ENCODE measurements around the gene CFAP157.
A peak's percentile ranks its signal among the peaks of the same experiment; 100 is the strongest.
"Not testable (repeated sequence)": the region's sequence is repeated elsewhere in the genome, so short reads cannot be mapped to it uniquely, and the experiment has no call there.

CFAP157 gene

DNA sequence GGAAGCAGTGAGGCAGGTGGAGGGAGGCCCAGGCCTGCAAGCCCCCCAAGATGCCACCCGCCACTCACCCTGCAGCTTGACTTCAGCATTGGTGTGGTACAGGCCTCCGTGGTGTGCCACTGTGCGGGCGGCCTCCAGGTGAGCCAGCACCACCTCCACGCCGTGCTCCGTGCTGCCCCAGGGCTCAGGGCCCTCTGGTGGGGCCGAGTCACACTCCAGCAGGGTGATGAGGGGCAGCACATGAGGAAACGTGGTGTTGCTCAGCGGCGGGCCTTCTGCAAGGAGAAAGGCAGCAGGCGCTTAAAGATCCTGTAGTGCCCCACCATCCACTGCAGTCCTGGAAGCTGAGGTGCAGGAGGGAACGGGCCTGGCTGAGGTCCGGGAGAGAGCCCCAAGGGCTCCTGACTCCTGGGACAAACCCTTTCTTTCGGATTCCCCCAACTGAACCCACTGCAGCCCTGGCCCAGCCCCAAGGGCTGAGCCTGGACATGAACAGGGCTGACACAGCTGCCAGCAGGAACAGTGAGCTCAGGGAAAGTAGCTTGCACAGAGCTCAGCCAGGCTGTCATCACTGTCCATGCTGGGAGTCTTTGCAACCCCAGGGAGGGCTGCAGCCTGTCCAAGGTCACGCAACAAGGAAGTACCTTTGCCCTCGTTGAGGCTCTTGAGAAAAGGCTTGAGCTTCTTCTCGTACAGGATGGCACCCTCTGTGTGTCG, 33.0 kb downstream of the CFAP157 start:
- DNase-seq = no peak

DNA sequence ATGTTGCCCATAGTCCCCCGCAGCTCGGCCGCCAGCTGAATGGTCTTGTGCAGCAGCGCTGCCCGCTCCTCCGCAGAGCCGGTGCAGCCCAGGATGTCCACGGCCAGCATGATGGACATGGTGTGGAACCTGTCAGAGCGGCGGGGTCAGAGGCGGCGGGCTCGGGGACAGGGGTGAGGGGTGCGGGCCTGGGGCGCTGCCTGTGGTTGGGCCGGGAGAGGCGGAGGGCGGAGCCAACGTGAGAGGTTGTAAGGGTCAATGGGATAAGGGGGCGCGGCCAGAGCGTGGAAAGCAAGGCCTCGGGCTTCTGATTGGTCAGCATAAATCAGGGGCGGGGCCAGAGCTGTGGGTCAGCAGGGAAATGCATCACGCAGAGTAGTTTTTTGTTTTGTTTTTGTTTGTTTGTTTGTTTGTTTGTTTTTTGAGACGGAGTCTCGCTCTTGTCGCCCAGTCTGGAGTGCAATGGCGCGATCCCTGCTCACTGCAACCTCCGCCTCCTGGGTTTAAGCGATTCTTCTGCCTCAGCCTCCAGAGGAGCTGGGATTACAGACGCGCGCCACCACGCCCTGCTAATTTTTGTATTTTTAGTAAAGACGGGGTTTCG, 35.1 kb downstream of the CFAP157 start:
- DNase-seq = no peak

DNA sequence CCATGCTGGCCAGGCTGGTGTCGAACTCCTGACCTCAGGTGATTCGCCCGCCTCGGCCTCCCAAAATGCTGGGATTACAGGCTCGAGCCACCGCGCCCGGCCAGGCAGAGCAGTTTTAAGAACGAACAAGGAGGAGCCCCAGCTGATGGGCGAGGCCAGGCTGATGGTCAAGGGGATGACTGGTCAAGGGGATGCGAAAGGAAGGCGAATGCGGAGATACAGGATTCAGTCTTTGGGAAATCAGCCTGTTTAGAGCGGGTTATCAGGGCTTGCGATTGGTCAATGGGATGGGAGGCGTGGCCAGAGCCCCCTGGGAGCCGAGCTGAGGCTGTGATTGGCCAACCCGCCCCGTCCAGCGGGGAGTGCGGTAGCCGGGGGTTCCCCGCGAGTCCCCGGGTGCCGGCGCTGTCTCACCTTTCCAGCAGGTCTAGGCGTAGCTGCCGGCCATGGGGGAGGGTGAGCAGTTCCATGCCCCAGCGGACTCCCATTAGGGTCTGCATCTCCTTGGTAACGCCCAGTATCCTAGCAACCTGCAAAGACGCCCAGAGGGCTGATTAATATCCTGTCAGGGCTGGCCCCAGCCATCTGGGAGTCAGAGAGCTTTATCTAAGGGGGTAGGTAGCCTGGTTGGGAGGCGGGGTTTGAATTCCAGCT, 35.8 kb downstream of the CFAP157 start:
- DNase-seq = no peak

DNA sequence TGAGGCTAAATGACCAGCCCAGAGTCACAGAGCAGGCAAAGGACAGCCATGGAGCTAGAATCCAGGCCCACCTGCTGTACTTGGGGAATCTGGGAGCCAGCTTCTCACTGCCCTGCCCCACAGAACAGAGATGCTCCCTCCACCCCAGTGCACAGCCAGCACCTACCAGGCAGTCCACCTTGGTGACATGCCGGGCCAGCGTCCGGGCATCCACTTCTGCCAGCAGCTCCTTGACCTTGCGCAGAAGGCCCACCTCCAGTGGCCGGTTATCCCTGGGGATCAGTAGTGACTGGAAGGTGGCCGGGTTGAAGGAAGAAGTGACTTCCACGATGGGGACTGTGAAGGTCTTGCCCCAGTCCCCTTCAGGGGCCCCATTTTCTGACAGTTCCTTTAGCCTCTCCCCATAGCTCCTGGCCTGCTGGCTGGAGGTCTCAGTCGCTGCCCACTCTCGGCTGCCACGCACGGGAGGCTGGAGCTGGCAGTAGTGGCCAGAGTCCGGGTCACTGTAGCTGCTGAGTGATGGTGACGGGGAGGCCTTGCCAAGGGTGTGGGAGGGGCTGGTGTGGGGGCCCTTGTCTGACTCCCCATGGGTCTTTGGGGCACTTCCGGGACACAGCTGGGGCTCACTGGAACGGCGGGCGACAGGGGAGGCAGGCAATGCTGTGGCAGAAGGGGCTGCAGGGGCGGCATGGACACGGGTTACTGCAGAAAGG, 37.8 kb downstream of the CFAP157 start:
- DNase-seq = no peak

DNA sequence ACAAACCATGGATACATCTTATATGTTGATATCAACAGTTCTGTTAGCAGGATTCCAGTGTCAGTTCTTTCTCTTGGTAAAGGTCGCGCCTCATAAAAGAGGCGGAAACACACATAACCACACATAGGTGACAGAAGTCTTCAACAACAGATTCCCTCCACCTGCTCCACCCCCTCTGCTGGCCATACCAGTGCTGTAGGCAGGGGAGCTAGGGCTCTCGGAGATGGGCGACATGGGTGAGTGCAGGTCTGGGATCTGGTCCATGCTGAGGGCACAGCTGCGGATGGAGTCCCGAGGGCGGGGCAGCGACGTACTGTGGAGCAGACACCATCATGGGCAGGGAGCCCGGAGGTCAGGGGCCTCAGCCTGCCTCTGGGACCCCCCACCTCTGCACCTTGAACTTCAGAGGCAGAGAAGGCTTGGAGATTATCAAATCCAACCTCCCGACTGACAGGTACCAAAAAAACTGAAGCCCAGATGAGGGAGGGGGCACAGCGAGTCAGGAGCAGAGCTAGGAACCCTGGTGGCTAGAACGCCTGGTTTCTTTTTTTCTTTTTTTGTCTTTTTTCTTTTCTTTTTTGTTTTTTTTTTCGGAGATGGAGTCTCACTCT, 40.3 kb downstream of the CFAP157 start:
- DNase-seq = no peak

DNA sequence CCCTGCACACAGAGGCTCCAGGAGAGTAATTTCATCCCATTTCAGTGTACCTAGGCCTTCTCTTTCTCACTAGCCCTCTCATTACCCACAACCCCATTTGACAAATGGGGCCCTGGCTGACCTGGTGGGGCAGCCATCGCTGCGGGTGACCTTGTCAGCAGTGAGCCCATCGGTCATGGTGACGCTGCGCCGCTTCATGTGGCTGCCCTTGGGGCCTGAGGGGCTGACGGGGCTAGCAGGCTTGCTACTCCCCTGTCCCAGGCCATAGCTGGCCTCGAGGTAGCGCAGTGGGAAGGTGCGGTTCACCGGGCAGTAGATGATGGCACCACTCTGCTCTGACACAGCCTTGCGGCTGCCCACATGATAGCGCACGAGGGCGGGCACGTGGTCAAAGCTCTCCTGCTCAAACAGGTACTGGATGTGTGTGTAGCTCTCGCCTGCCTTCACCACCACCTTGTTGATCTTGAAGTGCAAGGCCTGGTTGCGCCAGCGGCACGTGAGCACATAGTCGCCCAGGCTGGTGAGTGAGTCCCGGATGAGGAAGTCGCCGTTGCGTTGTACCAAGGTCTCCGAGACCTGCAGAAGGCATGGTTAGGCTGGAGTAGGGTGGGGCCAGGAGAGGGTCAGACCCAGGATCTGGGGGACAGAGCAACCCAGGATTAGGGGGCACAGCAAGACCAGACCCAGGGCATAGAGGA, 42.5 kb downstream of the CFAP157 start:
- DNase-seq = no peak

DNA sequence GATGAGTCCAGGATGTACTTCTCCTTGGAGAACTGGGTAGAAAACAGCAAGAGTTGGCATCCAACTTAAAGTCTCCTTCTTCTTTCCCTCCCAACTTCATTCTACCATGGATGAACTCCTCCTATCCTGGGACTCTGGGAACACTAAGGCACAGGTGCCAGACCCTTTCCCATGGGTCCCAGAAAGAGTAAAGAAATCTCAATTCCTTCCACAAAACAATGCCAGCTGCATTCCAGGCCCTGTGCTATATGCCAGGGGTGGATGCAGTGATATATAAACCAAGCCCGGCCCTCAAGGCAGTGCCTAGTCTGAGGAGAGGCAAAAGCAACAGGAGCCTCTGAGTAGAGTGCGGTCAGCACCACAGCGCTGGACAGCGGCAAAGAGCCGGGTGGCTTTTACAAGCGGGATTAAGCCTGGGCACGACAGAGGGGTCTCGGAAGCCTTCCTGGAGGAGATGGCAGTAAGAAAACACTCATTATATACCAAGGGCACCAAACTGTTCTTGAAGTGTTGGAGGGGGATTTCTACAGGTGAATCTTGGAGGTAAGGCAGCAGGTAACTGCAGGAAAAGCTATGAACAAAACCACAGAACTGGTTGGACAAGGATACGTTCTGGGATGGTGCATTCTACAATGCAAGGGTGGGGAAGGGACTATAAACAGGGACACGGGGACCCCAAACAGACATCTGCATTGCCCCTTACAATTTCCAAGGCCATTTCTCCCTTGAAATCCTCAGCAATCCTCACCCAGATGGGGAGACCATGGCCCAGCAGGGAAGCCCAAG, 44.7 kb downstream of the CFAP157 start:
- DNase-seq = no peak

DNA sequence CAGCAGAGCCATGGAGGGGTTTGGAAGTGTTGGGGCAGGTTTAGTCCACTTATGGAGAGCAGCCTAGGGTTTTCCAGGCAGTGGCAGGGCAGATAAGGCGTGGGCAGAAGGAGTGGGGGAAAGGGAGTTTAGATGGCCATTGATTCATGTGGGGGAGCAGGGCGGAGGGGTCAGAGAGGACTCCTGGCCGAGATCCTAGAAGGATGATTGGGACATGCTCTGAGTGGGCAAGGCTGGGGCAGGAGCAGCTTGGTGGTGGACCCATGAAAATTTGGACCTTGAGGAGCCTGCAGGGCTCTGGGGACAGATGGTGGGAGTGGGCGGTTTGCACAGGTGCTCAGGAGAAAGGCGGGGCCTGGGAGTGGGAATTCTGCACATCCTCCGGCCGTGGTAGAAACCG, 46.4 kb downstream of the CFAP157 start:
- no peak for DNase-seq

DNA sequence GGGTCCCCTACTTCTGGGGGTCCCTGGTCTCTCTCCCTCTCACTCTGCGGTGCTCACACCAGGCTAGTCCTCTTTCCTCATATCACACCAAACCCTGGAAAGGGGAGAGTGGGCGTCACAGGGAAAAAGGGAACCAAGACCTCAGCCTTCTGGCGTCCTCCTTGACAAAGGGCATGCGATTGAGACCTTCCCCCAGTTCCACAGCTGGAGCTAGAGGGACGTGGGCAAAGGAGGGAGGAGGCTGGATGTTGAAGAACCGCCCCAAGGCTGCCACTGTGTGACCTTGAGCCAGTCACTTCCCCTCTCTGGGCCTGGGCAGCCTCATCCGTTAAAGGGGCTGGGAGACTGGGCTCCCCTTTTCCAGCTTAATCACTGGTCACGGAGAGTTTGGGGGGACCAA, 46.8 kb downstream of the CFAP157 start:
- no peak for DNase-seq

DNA sequence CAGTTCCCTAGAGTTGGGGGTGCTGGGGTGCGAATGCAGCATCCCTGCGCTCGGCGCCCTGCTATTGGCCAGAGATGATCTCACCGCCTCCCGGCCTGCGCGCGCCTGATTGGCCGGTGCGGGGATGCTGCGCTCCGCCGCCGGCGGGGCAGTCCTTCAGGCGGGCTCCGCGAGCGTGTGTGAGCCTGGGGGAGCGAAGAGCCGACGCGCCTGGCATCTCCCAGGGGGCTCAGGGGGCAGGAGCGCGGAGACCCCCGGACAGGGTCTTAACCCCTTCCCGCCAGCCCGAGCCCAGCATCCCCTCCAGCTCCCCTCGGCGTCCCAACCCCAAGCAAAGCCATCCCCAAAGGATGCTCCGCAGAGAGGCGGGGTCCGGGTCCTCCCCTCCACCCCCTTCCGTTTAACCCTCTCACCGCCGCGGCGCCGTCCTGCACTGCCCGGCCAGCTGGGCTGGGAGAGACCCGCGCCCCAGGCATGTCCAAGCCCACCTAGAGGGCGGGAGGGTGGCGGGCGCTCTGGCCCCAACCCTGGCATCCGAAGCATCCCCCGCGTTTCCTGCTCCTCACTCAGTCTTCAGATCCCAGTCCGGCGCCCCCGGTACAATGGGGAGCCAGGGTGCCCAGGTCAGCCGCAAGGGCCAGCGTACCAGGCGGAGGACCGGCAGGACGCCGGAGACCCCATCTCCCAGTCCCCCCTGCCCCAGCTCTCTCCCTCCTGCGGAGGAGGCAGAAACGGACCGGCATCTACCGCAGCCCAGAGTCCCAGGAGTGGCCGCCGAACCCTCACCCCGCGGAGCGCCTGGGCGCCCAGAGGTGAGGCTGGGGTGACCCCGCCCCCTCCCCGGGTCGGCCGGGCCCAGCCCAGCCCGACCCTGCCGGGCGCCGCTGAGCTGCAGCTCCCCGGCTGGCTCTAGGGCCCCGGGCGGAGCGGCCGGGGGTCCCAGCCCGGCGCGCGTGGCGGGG, 47.6 kb downstream of the CFAP157 start:
- DNase-seq = no peak

DNA sequence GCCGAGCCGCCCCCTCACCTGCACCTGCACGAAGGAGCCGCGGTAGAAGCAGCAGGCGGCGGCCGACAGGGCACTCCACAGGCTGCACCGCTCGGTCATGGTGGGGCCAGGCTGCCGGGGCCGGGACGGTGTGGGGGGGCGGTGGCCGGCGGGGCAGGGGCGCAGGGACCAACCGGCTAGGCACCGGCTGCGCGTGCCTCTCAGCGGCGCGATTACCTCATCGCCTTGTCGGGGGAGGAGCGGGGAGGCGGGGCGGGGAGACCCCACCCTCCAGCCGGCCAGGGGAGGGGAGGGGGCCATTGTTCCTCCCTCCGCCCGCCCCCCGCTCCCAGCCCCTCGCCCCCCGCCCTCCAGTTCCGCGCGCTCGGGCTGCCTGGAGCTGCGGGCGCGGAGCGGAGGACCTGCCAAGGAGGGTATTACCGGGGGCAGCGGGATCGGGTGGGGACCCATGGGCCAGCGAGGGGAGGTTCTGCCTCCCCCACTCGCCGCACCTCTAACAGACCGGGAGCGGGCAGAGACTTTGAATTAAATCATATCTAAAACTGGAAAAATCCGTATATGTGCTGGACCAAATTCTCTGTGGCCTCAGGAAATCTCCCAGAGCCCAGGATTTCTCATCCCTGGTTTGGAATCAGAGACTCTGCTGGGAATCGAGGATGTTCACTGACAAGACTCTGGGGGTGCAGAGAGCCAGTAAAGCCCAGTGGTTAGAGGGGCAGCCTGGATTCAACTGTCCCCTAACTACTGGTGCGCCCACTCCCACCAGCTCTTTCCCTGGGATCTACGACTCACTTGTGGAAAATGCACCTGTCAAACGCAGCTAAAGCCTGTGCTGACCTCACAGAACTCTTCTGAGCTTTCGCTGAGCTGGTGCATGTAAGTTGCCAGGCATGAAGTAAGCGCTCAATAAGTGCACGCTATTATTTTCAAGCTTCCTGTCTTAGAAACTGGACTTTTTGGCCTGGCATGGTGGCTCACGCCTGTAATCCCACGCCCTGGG, 48.6 kb downstream of the CFAP157 start:
- no peak for DNase-seq

DNA sequence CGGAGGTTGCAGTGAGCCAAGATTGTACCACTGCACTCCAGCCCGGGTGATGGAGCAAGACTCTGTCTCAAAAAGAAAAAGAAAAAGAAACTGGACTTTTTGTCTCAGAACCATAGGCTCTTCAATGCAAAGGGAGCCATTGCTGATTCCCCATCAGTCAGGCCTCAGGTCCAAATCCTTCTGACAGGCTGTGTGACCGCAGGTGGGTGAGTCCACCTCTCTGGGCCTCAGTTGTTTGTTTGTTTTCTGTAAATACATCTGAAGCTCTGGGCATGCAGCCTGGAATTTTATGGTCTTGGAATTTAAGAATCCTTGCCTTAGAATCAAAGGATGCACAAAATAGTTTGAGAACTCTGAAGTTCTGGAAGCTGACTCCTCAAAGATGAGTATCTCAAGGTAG, 49.4 kb downstream of the CFAP157 start:
- no peak for DNase-seq

DNA sequence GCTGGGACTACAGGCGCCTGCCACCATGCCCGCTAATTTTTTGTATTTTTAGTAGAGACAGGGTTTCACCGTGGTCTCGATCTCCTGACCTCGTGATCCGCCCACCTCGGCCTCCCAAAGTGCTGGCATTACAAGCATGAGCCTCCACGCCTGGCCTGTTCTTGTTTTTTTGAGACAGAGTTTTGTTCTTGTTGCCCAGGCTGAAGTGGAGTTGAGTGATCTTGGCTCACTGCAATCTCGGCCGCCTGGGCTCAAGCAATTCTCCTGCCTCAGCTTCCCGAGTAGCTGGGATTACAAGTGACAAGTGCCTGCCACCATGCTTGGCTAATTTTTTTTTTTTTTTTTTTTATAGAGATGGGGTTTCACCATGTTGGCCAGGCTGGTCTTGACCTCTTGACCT, 50.0 kb downstream of the CFAP157 start:
- not testable (repeated sequence) for DNase-seq

DNA sequence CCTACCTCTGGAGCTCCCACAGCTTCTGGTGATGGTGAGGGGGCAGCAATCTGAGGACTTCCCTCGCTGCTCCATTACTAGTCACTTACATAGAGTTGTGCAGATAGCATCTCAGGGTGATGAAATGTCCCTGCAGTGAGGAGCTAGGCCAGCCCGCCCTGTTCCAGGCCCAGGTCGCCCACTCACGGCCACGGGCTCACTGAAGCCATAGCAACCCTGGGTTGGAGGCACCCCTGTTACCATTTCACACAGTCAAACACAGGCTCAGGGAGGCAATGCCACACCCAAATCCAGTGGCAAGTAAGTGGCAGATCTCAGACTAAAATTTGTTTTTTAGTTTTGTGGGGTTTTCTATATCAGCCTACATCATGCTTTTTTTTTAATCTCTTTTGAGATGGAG, 52.1 kb downstream of the CFAP157 start:
- no peak for DNase-seq

DNA sequence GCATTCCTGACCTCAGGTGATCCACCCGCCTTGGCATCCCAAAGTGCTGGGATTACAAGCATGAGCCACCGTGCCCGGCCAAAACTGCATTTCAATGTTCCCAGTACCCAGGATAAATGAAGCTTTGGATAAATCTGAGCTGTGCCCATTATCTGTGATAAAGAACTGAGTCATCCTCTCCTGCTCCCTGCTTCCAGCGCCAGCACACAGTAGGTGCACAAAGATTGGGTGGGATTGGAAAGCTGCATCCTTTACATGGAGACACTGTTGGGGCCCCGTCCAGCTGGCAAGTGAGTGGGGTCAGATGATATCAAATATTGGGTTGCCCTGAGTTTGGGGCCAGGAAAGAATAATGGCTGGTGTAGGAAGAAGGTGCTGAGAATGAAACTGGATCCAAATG, 54.3 kb downstream of the CFAP157 start:
- no peak for DNase-seq

DNA sequence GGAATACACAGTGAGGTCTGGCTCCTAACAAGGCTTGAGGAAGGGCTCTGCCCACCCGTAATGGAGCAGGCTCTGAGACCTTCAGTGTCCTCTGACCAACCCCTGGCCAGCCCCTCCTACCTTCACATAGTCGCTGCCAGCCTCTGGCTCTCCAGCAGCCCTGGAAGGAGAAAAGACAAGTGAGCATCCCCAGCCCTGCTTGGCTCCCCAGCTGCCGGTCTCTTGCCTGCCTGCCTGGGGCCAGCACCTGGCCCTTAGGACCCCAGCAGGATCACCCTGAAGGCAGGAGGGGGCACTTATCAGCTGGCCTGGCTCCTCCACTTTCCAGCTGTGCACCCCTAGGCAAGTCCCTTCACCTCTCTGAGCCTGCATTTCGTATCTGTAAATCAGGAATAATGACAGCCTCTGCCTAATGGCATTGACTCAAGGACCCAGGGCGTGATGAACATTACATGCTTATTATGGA, 54.7 kb downstream of the CFAP157 start:
- DNase-seq = no peak

DNA sequence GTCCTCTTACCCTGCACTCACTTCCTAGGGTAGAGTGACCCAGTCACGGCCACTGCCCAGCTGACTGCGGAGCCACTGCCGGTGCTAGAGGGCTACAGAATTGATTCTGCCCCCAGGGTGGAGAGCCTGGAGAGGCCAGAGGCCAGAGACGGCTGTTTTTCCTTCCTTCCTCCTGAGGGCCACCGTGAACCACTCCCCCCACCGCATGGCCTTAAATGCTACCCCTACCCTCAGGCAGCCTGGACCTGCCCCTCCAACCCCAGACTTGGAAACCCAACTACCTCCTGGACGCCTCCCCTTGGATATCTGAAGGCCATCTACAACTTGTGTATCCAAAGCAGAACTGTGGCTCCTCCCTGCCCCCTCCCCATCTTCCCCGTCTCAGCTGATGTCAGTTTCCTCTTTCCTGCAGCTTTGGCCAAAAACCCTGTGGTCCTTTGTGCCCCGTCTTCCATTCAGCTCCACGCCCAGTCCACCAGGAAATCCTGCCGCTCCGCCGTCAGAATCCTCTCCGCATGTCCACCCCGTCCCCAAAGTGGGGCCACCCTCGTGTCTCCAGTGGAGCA, 55.4 kb downstream of the CFAP157 start:
- no peak for DNase-seq

DNA sequence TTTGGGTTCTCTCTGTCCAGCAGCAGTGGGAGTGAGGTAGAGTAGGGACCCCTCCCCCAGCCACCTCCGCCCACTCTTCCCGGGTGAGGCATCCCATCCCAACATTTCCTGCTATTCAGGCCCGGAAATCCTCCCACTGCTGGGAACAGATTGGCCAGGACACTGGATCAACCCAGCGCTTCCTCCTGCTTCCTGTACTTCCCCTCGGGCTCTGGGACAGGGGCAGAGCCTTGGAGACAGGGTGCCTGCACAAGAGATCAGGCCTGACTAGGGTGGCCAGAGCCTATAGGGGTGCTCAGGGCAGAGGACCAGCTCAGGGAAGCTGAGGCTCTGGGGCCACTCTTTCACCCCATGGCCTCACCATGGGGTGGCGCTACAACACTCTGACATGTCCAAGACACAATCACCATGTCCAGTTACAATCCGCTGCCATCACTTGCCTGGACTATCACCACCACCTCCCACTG, 57.2 kb downstream of the CFAP157 start:
- peak; percentile 25 for DNase-seq

DNA sequence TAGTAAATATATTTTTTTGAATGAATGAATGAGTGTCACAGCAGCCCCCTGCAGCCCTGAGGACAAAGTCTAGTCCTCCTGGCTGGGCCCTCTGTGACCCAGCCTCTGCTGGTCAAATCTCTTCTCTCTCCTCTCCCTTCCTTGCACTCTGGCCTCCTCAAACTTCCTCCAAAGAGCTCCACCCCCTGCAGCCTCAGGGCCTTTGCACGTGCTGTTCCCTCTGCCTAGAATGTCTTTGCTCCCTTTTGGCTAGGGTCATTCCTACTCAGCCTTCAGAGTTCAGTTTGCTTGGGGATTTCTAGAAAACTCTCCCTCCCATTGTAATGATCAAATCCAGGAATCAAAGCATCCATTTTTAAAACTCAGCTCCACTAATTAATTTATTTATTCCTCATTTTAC, 58.6 kb downstream of the CFAP157 start:
- no peak for DNase-seq

Data from NK-92 treated with Interleukin-12 subunit alpha and Interleukin-12 subunit beta, amount 100 ng/mL, for 24 hours (cell line).